Effector memory CD8-positive, alpha-beta T cell (primary cell): Measurements from ENCODE around the gene NME5.
"Not testable (repeated sequence)": the region's sequence is repeated elsewhere in the genome, so short reads cannot be mapped to it uniquely, and the experiment has no call there.

Source experiments
- ATAC-seq: fragments of 150-1000 bp; cut with Tn5 transposase; replicated peaks from 2 replicates; pipeline ENCODE4 v1.10.0; 2021; ENCODE audit warnings: mild to moderate bottlenecking, moderate library complexity
- DNase-seq, 3 experiments: peaks; one replicate each; pipeline ENCODE4 v3.0.0; 2021
- H3K27ac Mint-ChIP-seq, 2 donors: one replicate each; pipeline ENCODE4 v1.8.0; 2022; ENCODE audit warnings: mild to moderate bottlenecking in 2 of 2, mixed read lengths in 2 of 2, moderate library complexity in 2 of 2
- H3K27me3 Mint-ChIP-seq, 2 donors: one replicate each; pipeline ENCODE4 v1.8.0; 2022; ENCODE audit warnings: mixed read lengths in 2 of 2
- H3K36me3 Mint-ChIP-seq: one replicate; pipeline ENCODE4 v1.8.0; 2022; ENCODE audit warnings: mild to moderate bottlenecking, moderate library complexity, mixed read lengths; ENCODE audit not compliant: insufficient read depth
- H3K4me1 Mint-ChIP-seq, 2 donors: one replicate each; pipeline ENCODE4 v1.8.0; 2022; ENCODE audit warnings: low read depth in 2 of 2, mixed read lengths in 2 of 2
- H3K4me3 Mint-ChIP-seq, 2 donors: one replicate each; pipeline ENCODE4 v1.8.0; 2022; ENCODE audit warnings: mild to moderate bottlenecking in 2 of 2, mixed read lengths in 2 of 2, moderate library complexity in 2 of 2
- H3K9me3 Mint-ChIP-seq, 2 donors: one replicate each; pipeline ENCODE4 v1.8.0; 2022; ENCODE audit warnings: mixed read lengths in 2 of 2

The NME5 gene

GRCh38 chr5:138091685-138092084, 47.5 kb downstream of the NME5 start:
- ATAC-seq (no peak), DNase-seq (no peak)
- no peak overlapping the region for H3K27ac Mint-ChIP-seq
- peaks cover 20 to 38% of the 10 kb centered on the region in 2 donors for H3K27me3 Mint-ChIP-seq
- H3K9me3 Mint-ChIP-seq: no peaks in the 10 kb centered on the region
- H3K4me1 Mint-ChIP-seq: peaks cover 0 to 2% of the 10 kb centered on the region in 2 donors
- no peaks in the 10 kb centered on the region for H3K36me3 Mint-ChIP-seq
- H3K4me3 Mint-ChIP-seq: no peak overlapping the region

- no peaks in the 10 kb centered on the region for H3K36me3 Mint-ChIP-seq
- H3K4me1 Mint-ChIP-seq: no peaks in the 10 kb centered on the region
- no peak for ATAC-seq
- H3K9me3 Mint-ChIP-seq: no peaks in the 10 kb centered on the region
- no peak for DNase-seq
- no peak within 1 kb of the TSS for H3K4me3 Mint-ChIP-seq
- peaks cover 10% of the 10 kb centered on the region in 2 donors for H3K27me3 Mint-ChIP-seq
- no peak within 1 kb of the TSS for H3K27ac Mint-ChIP-seq
Measured at GRCh38 chr5:138083702-138084101, 55.5 kb downstream of the NME5 start, which contains the start of gene WNT8A. Gene WNT8A, plus strand, starts transcription at chr5:138084033. Its CDS starts 95 bp downstream, at chr5:138084128.

- H3K27ac Mint-ChIP-seq: peak overlapping the region in 1 of 2 donors; percentile 22
Measured at GRCh38 chr5:138082033-138082432, 57.2 kb downstream of the NME5 start.

GRCh38 chr5:138078006-138078643, 61.1 kb downstream of the NME5 start:
- Mint-ChIP-seq H3K27me3 (no peaks in the 10 kb centered on the region), H3K36me3 (peaks cover 3% of the 10 kb centered on the region), H3K4me3 (no peak overlapping the region), H3K4me1 (no peaks in the 10 kb centered on the region), H3K9me3 (no peaks in the 10 kb centered on the region), H3K27ac (no peak overlapping the region)
- DNase-seq (no peak), ATAC-seq (no peak)

More at GRCh38 chr5:138082033-138082432, 57.2 kb downstream of the NME5 start:
- no peaks in the 10 kb centered on the region for H3K4me1 Mint-ChIP-seq
- peaks cover 10% of the 10 kb centered on the region in 2 donors for H3K27me3 Mint-ChIP-seq
- ATAC-seq (no peak), DNase-seq (no peak)
- H3K4me3 Mint-ChIP-seq: no peak overlapping the region
- H3K36me3 Mint-ChIP-seq: no peaks in the 10 kb centered on the region
- H3K9me3 Mint-ChIP-seq: no peaks in the 10 kb centered on the region

- Mint-ChIP-seq H3K27ac (no peak overlapping the region), H3K9me3 (no peaks in the 10 kb centered on the region), H3K4me1 (no peaks in the 10 kb centered on the region), H3K36me3 (peaks cover 3% of the 10 kb centered on the region), H3K27me3 (no peaks in the 10 kb centered on the region), H3K4me3 (no peak overlapping the region)
- no peak for ATAC-seq
- DNase-seq: peak; percentile 24 to 38 (median 32)
Measured at GRCh38 chr5:138077064-138077696, 62.0 kb downstream of the NME5 start.

GRCh38 chr5:138070026-138070425, 69.2 kb downstream of the NME5 start:
- not testable (repeated sequence) for H3K36me3 Mint-ChIP-seq, H3K4me3 Mint-ChIP-seq, H3K27ac Mint-ChIP-seq, ATAC-seq, H3K27me3 Mint-ChIP-seq, DNase-seq, H3K9me3 Mint-ChIP-seq, H3K4me1 Mint-ChIP-seq

GRCh38 chr5:138068742-138069600, 70.3 kb downstream of the NME5 start:
- peak; percentile 71 for ATAC-seq
- Mint-ChIP-seq H3K36me3 (peaks cover 3% of the 10 kb centered on the region), H3K27me3 (peaks cover 0 to 9% of the 10 kb centered on the region in 2 donors), H3K4me3 (no peak overlapping the region), H3K27ac (peak overlapping the region in 1 of 2 donors; percentile 67), H3K4me1 (peaks cover 4 to 6% of the 10 kb centered on the region in 2 donors), H3K9me3 (no peaks in the 10 kb centered on the region)
- peak; percentile 51 to 60 (median 59) for DNase-seq

GRCh38 chr5:138067945-138068344, 71.3 kb downstream of the NME5 start:
- H3K4me3 Mint-ChIP-seq: no peak overlapping the region
- H3K27me3 Mint-ChIP-seq: peaks cover 0 to 9% of the 10 kb centered on the region in 2 donors
- H3K9me3 Mint-ChIP-seq: no peaks in the 10 kb centered on the region
- no peak for DNase-seq
- ATAC-seq: no peak
- peaks cover 3% of the 10 kb centered on the region for H3K36me3 Mint-ChIP-seq
- H3K4me1 Mint-ChIP-seq: peaks cover 4 to 6% of the 10 kb centered on the region in 2 donors
- H3K27ac Mint-ChIP-seq: no peak overlapping the region
